GM19397 (cell line): ENCODE measurements around the gene FGF23.

Experiments
- ATAC-seq: cut with Tn5 transposase; IDR thresholded peaks from one replicate; pipeline ENCODE4 v1.9.1; 2021; ENCODE audit warnings: mild to moderate bottlenecking, moderate library complexity; ENCODE audit not compliant: unreplicated experiment

The FGF23 gene

GRCh38 chr12:4386801-4387200, 7.3 kb upstream of the FGF23 start:
- no peak for ATAC-seq

DNA sequence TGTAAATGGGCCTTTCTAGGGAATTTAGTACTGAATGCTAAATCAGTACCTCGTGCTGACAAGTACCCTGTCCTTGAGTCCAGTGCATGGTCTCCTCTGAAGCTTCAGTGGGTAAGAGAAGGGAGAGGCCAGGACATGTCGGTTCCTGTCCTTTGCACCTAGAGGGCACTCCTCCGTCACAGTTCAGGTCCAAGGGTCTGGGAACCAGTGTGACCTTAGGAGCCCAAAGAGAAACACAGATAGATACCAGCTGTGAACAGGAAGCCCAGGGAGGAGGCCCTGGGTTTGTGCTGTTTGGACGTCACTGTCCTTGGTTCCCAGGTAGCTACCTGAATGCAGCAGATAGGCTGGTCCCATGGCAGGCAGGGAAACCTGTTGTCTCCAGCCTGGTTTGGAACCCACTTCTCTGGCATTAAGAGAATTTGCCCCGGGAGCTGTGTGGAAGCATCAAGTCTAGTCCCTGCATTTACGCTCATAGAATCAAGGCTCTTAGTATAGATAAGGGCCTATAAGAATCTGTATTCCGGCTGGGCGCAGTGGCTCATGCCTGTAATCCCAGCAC, 3.9 kb upstream of the FGF23 start:
- ATAC-seq: no peak

GRCh38 chr12:4380332-4380731, 820 bp upstream of the FGF23 start:
- ATAC-seq: no peak

GRCh38 chr12:4378772-4379171, 740 bp downstream of the FGF23 start:
- ATAC-seq: no peak

DNA sequence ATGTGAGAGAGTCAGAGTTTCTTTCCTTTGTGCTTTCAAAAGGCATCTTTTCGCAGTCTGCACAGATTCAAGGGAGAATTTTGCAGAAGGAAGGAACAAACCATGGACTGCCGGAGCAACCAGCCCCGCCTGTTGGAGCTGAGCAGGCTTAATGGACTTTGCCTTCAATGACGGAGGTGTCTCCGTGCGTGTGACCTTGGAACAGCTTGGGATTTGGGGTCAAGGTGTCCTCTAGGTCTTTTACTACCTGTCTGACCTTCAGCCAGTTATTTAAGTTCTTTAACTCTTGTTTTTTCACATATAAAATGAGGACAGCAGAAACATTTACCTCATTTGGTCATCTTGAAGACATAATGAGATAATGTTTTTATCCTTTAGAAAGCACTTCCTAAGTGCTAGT, 4.1 kb downstream of the FGF23 start:
- no peak for ATAC-seq

- no peak for ATAC-seq
These were observed 6.9 kb downstream of the FGF23 start for GRCh38 chr12:4372653-4373052.

DNA sequence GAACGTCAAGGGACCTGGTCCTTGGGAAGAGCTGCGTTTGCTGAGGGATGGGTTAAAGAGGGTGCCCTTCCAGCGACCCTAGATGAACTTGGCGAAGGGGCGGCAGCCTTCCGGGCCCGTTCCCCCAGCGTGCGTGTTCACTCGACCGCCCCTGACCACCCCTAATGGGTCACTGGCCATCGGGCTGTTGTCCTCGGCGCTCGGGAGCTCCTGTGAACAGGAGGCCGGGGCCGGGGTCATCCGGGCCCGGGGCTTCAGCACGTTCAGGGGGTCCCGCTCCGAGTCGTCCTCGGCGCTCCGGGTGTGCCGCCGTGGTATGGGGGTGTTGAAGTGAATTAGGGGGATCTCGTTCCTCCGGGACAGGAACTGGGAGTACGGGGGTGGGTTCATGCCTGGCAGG, 9.2 kb downstream of the FGF23 start:
- no peak for ATAC-seq

DNA sequence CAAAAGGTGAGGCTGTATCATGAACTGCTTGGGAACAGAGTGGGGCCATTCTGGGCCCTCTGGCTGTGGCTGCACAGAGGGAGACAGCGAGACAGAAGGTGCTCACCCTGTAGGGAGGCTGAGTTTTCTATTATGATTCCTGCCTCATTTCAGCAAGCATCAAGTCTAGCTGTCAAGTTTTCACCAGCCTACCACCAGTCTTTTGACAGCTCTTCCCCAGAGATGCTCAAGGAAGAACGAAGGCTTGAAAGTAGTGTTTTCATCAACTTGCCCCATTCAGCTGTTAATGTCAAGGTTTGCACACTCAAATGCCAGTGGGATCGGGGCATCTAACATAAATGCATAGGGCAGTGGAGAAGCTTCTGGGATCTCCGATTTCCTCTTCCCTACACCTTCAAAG, 10.0 kb downstream of the FGF23 start:
- no peak for ATAC-seq

DNA sequence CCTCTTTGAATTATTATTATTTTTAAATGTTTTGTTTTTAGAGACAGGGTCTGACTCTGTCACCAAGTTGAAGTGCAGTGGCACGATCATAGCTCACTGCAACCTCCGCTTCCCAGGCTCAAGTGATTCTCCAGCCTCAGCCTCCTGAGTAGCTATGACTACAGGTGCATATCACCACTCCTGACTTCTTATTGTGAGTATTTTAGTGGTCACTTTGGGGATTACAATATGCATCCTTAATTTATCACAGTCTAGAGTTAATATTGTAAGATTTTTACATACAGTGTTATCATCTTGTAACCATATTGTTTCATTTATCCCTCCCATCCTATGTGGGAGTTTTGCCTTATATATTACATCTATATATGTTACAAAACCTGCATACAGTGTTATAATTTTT, 13.4 kb downstream of the FGF23 start:
- no peak for ATAC-seq

GRCh38 chr12:4356041-4356327, 23.5 kb downstream of the FGF23 start:
- ATAC-seq: no peak

GRCh38 chr12:4355156-4356040, 24.1 kb downstream of the FGF23 start:
- no peak for ATAC-seq

DNA sequence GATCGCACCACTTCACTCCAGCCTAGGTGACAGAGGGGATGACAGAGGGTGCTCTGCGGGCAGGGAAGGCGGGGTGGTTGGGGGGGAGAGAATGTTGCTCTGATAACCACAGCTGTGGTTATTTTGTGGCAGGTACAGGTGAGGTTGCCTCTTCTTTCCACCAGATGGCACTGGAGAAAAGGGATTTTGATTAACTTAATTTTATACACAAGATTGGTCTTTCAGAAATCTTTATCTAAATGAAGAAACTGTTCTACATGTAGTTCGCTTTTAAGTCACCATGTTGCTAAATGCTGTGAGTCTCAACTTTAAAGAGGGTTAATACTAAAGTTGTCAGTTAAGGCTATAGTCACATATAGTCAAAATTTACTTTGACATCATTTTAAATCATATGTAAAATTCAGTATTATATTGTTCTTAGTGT, 25.7 kb downstream of the FGF23 start:
- ATAC-seq: no peak

- no peak for ATAC-seq
These were observed 32.6 kb downstream of the FGF23 start for GRCh38 chr12:4346931-4347330.

- no peak for ATAC-seq
These were observed 47.7 kb downstream of the FGF23 start for GRCh38 chr12:4331842-4332241.

- no peak for ATAC-seq
These were observed 48.3 kb downstream of the FGF23 start for GRCh38 chr12:4331221-4331620.

GRCh38 chr12:4330203-4330602, 49.3 kb downstream of the FGF23 start:
- no peak for ATAC-seq

DNA sequence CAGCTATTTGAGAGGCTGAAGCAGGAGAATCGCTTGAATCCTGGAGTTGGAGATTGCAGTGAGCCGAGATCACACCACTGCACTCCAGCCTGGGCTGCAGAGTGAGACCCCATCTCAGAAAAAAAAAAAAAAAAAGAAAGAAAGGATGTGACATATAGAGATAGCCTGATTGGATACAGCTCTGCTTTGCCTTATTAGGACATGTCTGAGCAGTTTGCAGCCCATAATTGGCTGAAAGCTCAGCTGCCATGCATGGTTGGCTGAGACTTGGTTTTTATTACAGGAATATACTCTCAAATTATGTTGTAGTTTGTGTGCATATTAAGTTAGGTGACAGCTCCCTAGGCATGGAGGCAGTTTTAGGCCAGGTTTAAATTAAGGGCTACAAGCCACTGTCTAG, 52.2 kb downstream of the FGF23 start:
- no peak for ATAC-seq

GRCh38 chr12:4325966-4326365, 53.5 kb downstream of the FGF23 start:
- no peak for ATAC-seq

DNA sequence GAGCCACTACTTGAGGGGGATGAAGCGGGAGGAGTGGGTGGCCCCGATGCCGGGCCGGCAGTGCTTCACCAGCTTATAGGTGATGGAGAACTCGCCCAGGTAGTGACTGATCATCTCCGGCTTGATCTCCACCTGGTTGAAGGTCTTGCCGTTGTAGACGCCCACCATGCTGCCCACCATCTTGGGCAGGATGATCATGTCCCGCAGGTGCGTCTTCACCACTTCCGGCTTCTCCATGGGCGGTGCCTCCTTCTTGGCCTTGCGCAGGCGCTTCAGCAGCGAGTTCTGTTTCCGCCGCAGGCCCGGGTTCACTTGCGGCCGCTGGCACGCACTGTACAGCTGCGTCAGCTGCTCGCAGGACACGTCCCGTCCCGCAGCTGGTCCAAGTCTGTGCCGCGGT, 55.1 kb downstream of the FGF23 start:
- no peak for ATAC-seq

DNA sequence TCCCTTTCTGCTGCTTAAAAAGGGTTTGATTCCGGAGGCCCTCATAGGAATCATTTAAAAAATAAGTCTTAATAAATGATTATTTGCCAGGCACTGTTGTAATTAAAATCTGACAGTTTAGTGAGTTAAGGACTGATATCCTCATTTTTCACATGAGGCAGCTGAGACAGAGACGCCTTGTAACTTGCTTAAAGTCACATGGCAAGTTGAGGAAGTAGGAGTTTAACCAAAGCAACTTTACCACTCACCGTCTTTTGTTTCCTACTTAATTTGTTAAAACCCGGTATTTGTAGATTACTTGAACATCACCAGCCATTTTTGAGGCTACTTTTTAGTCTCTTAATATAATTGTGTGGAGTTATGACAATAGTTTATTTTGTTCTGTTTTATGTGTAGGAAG, 56.1 kb downstream of the FGF23 start:
- ATAC-seq: no peak

DNA sequence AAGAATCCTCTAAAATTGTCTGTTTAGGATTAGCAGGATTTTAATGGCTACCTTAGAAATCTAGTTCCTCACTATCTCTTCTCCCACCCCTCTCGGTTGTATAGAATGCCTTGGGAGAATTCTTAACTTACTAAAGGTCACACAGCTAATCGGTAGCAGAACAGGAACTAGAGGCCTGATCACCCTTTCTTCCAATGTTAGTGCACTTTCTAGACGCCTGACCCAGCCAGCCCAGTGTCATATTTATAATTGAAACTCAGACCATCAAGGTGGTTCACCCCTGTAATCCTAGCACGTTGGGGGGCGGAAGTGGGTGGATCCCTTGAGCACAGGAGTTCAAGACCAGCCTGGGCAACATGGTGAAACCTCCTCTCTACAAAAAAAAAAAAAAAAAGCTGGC, 56.8 kb downstream of the FGF23 start:
- ATAC-seq: no peak

DNA sequence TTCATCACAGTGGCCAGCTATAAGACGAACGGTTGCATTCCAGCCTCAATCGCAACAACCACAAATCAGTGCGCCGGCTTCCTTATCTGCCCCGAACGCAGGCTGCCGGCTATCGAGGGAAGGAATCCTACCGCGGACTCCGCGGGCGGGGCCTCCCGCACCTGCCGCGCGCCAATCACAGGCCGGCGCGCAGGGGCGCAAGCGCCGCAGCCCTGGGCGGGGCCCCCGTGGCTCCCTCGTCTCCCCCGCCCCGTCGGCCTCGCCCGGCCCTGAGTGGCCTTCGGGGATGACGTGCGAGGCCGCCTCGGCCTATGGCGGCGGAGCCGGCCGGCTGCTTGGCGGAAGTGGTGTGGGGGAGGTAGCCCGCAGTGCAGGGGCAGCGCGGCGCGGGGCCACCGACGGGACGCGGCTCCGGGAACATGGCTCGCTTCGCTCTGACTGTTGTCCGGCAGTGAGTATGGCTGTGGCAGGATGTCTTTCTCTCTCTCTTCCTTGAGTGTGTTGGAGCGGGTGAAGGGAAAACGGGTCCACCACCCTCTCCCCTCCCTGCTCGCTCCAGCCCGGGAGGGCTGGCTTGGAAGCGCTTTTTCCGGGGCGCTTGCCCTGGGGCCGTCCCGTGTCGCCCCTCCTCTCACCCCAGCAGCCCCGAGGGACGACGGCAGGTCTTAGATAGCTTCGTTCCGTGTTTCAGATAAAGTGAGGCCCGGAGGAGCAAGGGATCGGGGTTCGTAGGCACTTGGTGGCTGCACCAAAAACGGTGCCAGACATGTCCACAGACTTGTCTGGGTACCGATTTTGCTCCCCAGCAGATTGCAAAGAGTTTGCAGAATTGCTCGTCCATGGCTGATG, 58.4 kb downstream of the FGF23 start, which contains the start of gene TIGAR:
TIGAR (plus strand) TSS at position 361 of the 849 bp plus-strand sequence; CDS start at position 420, 59 bp downstream.
- ATAC-seq: peak; percentile 95
